ENCODE data around the gene SPRTN.

Gene SPRTN

DNA sequence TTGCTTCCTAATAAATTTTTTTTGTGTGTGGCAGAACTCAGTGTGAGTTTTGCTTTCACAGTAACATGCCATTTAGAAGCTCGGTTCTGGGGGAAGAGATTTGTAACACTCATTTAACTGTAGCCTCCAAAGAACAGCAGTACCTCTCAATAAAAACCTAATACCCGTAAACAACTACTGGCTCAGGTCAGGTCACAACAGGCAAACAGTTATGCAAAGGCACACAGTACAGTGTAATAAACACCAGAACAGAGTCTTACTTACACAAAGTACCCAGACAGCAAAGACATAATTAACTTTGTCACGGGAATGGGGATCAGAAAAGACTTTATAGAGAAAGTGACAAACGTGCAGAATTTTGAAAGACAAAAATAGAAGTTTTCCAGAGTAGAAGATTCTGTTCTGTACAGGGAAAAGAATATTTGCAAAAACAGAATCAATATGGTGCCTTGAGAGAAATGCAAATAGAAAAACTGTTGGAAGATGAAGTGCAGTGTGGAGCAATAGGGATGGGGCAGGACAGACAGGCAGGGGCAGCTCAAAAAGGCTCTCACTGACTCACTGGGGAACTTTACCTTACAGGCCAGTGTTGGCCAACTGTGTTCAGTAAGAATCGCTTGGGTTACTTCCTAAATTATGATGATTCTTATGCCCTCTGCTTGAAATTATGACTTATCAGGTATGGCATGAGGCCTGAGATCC lies 45.2 kb downstream of the SPRTN start:
- DNase-seq = no peak

DNA sequence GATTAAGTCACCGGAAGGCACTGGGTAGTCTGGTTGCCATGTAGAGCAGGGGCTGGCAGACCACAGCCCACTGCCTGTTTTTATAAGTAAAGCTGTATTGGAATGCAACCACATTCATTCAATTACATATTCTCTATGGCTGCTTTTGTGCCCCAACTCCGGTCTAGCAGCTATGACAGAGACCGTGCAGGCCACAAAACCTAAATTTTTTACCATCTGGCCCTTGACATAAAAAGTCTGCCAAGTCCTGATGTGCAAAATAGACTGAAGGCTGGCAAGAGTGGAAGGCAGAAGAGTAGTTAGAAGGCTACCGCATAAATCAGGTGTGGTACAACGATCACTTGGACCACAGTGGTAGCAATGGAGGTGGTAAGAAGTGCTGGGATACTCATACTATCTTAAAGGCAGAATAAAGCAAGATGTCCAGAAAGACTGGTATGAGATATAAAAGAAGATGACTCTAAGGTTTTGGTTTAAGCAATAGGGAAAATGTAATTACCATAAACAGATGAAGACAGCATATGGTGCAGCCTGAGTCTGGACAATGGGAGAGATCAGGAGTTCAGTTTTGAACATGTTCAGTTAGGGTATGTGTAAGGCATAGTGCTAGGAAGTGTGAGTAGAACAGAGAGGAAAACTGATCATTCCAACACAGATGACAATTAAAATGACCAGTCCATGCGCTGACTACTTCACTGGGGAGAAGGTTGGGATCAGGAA lies 46.8 kb downstream of the SPRTN start:
- DNase-seq = no peak

DNA sequence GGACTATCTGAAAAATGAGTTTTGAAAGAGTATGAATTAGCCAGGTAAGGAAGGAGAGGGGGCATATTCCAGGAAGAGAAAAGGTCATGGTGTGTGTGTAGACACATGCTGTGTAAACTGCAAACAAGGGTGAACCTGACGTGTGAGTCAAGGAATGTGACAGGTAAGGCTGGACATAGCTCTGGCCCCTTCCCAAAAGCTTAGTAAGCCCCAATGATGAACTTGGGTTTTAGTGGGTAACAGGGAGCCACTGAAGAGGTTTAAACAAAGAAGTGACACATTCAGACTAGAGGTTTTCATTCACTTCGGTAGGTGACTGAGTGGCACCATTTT lies 47.3 kb downstream of the SPRTN start:
- no peak for DNase-seq

DNA sequence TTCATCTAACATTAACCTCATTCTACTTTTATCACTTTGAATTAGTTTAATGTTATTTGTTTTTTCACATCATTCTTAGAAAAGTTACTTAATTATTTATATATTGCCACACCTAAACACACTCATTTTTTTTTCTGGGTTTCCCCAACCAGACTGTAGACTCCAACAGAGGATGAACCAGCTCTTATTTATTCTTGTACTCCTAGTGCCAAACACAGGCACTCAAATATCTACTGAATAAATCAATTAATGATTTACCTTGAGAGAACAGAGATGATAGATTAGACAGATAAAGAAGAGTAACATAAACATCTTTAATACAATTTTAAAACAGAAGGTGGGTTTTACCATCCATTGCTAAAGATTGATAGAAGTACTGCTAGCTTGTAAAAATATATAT lies 48.4 kb downstream of the SPRTN start:
- DNase-seq = no peak

DNA sequence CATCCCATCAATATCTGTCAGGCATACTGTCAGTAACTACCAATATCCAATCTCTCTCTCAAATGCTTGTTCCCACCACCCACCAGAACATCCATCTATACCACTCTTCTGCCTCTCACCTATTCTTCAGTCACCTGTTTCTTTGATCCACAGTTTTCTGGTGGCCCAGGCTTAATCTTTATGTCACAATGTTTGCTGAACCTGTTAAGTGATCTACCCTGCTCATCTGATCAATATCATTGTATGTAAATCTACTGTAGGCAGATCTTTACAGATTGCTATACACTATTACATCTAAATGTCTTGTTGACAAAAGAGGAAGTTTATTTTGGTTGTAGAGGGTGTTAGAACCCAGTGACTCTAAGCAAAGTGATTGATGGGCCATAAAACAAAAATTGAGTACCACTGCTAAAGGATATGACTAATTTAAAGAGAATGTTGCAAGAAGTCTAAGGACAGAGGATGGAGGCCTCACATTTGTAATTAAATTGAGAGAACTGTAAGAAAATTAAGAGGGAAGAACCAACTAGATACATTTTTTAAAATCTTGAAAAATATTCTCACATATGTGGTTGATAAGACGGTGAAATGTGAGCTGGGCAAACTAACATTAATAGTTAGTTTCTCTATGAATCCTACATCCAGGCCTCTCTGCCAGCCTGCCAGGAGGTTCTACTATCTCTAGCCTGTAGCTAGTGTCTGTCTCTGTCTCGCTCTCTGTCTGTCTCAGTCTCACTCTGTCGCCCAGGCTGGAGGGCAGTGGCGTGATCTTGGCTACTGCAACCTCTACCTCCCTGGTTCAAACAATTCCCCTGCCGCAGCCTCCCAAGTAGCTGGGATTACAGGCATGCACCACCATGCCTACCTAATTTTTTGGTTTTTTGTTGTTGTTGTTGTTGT lies 49.9 kb downstream of the SPRTN start:
- DNase-seq = peak; percentile 31

DNA sequence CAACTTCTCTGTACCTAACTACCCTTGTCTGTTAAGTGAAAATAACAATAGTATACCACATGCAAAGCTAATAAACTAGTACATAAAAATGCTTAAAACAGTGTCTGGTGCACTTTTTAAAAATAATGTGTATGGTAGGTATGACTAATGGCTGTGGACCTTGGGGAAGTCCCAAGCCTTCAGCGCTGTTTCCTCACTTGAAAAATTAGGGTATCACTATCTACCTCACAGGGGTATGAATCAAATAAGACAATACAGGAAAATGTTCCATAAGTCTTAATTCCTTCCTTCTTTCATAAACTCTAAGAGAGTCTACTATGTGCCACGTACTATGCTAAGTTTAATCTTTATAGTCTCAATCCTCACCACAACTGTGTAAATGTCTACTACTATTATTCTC lies 52.0 kb downstream of the SPRTN start:
- peak; percentile 58 for DNase-seq

DNA sequence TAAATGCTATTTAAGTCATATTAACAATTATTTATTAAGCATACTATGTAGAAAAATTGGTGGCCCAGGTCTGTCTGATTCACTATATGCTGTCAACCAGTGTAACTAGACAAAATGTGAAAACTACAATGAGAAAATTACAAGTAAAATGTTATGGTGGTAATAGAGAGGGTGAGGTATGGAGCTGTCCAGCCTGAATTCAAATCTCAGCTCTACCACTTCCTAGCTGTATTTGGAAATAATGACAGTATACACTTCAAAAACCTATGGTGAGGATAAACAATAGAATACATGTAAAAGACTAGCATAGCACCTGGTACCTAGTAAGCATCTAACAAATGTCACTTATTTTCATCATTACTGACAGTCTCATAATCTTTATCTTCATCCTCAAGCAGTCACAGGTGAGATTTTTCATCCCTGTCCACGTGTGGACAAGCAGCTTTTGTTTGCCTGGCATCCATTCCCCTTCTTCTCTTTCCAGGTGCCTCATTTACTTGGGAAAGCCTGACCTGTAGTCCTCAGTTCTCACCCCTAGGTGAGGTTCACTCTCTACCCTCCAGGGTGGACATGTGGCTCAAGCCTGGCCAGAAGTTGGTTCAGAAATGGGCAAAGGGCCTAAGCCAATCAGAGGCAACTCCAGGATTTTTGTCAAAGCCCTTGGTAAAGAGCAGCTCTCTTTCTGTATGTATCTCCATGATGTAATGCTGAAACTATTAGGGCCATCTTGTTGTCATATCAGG lies 54.5 kb downstream of the SPRTN start:
- DNase-seq = no peak

DNA sequence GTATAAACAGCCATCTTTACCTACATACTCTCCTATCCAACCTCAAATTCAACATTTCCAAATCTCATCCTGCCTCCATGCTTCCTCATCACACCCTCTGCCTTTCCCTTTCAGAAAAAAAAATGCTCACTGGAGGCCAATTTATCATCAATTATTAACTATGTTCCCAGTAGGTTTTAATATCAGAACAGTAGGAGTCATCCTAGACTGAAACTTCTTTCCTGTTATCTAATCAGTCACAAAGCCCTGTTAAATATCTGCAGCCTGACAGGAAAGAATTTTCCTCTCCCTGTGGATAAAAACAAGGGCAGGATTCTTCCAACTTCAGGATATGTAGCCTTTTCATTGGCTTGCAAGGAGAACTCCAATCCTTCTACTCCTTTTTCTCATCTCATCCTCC lies 55.6 kb downstream of the SPRTN start:
- DNase-seq = no peak

DNA sequence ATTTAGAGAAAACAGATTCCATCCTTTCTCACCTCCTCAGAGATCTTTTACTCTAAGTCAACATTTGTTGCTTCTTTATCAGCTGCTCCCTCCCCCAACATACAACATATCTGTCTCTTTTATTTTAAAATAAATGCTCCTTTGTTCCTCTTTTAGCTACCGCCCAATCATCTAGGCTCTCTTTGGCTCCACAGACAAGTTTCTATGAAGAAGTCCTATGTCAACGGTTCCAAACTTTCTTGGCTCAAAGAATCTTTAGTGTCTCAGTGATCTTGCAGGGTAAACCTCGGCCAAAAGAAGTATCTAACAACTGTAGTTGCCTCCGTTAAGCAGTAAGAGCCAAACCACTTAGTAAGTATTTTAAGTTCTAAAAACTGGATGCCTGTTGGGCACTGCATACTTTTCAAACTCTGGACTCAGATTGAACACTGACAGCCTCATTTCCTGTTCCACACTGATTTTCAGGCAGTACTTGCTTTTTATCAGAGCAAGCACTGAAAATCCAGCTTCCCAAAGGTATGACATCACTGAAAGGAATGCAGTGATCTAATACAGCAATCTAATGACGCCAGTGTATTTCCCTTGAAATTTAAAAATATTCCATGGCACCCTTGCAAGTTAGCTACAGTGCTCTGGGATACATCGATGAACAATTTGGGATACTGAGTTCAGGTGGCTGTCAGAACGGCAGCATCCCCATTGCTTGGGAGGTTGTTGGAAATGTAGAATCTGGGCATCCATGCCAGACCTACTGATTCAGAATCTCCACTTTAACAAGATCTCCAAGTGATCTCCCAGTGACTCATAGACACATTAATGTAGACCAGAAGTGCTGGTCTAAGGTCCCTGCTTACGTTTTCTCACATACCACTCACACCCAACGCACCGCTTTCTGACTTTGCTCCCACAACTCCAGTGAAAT lies 57.2 kb downstream of the SPRTN start:
- DNase-seq = peak; percentile 92

DNA sequence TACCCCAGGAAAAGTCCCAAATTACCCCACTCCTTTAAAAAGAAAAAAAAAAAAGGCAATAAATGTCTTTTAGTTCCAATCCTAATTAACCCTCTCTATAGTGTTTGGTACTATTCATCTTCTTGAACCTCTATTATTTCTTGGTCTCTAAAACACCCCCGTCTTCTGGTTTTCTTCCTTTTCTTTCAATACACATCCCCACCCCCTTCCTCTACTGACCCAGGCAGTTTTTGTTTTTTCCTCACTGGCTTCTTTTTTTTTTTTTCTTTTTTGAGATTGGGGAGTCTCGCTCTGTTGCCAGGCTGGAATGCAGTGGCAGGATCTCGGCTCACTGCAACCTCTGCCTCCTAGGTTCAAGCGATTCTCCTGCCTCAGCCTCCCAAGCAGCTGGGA lies 57.9 kb downstream of the SPRTN start:
- no peak for DNase-seq

DNA sequence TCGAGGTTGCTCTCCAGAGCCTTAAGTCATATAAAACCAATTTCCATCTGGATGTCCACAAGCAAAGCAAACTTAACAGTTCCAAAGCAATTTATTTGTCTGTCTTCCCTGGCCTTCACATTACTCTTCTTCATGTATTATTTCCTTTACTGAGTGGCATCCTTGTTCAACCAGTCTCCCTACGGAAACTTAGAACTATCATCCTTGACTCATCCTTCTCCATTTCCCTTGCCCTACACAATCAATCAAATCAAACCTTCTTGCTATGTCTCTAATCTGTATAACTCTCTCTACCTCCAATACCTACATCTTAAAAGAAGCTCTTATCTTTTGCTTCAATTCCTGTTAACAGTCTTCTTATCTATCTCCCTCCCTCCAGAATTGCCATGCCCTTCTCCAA lies 58.5 kb downstream of the SPRTN start:
- DNase-seq = no peak

DNA sequence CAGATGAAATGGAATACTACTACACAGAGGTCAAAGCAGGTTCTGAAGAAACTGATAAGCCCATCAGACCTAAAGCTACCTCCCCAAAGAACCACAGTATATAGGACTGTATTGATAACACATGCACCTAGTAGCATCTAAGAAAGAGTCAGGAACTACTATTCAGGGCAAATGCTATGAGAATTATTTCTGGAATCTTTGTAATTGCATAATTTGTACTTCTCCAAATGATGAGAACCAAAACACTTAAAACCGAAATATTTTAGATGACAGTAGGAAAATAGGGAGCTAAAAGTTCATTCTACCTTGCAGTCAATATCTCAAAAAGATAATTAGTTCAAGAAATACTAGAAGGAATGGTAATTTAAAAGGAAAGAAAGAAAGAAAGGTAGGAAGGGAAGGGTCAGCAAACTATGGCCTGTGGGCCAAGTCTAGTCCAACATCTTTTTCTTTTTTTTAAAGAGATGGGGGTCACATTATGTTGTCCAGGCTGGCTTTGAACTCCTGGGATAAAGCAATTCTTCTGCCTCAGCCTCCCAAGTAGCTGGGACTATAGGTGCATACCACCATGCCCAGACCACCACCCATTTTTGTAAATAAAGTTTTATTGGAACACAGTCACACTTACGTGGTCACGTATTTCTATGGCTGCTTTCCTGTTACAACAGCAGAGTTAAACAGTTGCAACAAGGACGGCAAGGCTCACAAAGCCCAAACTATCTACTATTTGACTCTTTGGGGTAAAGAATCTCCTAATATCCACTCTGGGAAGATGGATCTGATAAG lies 60.0 kb downstream of the SPRTN start:
- DNase-seq = no peak

DNA sequence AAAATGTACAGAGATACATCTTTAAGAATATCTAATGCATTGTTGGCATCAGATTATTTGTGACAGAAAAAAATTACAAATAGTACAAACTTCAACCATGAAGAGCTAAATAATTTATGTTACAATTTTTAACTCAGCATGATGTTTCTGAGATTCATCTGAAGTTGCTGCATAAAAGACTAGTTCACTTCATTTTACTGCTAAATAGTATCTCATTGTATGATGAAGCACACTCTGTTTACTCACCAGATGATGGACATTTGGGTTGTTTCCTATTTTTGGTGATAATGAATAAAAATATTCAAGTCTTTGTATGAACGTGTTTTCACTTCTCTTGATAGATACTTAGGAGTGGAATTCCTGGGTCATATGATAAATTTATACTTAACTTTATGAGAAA lies 63.4 kb downstream of the SPRTN start:
- no peak for DNase-seq

DNA sequence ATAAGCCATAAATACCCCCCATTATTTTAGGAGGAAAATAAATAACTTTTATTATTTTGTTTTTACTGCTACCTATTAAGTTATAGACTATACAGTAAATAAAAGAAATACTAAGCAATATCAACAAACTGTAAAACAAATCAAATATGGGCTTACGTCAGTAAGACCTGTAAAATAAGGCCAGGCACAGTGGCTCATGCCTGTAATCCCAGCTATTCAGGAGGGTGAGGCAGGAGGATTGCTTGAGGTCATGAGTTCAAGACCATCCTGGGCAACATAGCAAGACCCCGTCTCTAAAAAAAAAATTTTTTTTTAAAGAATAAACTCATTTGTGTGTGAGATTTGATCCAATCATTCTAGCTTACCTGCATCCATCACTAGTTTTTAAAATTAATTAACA lies 66.2 kb downstream of the SPRTN start:
- no peak for DNase-seq

Measured in fibroblast of upper back skin (primary cell).